ENCODE data around the gene TRABD2A. TPM values are rescaled to one million over a fixed set of nuclear protein-coding genes. Genes with fewer than 3 reads are reported as not detected.

Gene TRABD2A
- total and polyA plus RNA-seq, 2 of the 13 experiments (the other 11 are each of a cell fraction or from before 2014, with no cell fraction given) = 0.15 TPM; not detected in 1

DNA sequence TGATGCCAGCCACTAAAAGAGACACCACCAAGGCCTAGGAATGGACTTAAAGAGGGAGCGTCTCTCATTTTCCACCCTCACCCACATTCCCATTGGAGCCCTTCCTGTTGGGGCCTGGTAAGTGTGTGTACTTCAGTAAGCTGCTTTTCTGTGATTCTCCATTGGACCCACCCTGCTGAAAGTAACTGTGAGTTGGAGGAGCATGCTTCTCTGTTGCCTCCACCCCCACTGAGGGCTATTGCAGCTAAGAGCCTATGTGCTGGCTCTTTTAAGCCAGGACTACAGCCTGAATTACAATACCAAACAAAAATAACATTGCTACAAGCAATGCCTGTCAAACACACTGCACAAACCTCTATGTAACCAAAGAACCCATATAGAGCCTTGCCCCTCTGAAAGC is 81.1 kb downstream of the TRABD2A start:
- no peak overlapping the region for H3K4me2 ChIP-seq (ENCODE audit: low read depth, low read length)
- intact Hi-C loops (cut with micrococcal nuclease; ENCODE audit: unreplicated experiment) (no loop called here), in situ Hi-C loops (cut with HindIII; ENCODE audit: extremely low pct_ligation_motif_present, low pct_unique_long_range_greater_than_20kb) (no loop called here)
- 7% methylated on average over 1 of the region's 1 CpG for WGBS (ENCODE audit: low lambda C conversion rate)
- ATAC-seq = no peak
- H3K9ac ChIP-seq (ENCODE audit: insufficient read depth, low read depth, low read length) = no peak overlapping the region
- no peaks in the 10 kb centered on the region for H3K79me2 ChIP-seq (ENCODE audit: insufficient read depth, low read length)
- no peaks in the 10 kb centered on the region for H3K36me3 ChIP-seq (replicated peaks in 1 of 2; ENCODE audit: control insufficient read depth in 1 of 2, insufficient read depth in 2 of 2, low read length in 2 of 2)
- no peak overlapping the region for H3K4me3 ChIP-seq (replicated peaks in 1 of 3; ENCODE audit: insufficient read depth in 1 of 3, low read depth in 2 of 3, low read length in 3 of 3)
- no peak for TF ChIP-seq SUZ12 (IDR thresholded peaks at IDR 0.05; ENCODE audit: low read depth, low read length)
- TF ChIP-seq ELF1 (CRISPR knock-in tag; IDR thresholded peaks at IDR 0.05) = no peak
- TF ChIP-seq, protein P1, sequence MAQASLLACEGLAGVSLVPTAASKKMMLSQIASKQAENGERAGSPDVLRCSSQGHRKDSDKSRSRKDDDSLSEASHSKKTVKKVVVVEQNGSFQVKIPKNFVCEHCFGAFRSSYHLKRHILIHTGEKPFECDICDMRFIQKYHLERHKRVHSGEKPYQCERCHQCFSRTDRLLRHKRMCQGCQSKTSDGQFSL (CRISPR knock-in tag; IDR thresholded peaks at IDR 0.05) = no peak
- ChIA-PET POLR2A (no interaction called here), CTCF (ENCODE audit: low intra/inter-chr PET ratio, low total read pairs) (no interaction called here)
- H4K20me1 ChIP-seq (ENCODE audit: insufficient read depth, low read length) = no peaks in the 10 kb centered on the region
- no peaks in the 10 kb centered on the region for H3K27me3 ChIP-seq (ENCODE audit: control insufficient read depth in 1 of 2, insufficient read depth in 2 of 2, low read length in 2 of 2)
- no peak for FAIRE-seq
- H2AFZ ChIP-seq (ENCODE audit: low read length) = no peak overlapping the region
- H3K27ac ChIP-seq (ENCODE audit: extremely low read length, insufficient read depth, low read length) = no peak overlapping the region
- DNase-seq (ENCODE audit: low spot score) = no peak
- H3K4me1 ChIP-seq (ENCODE audit: insufficient read depth, low read length) = no peaks in the 10 kb centered on the region
- H3K9me3 ChIP-seq (ENCODE audit: low read length) = no peaks in the 10 kb centered on the region
- BruUV-seq (replicated peaks) = no TSS peak

DNA sequence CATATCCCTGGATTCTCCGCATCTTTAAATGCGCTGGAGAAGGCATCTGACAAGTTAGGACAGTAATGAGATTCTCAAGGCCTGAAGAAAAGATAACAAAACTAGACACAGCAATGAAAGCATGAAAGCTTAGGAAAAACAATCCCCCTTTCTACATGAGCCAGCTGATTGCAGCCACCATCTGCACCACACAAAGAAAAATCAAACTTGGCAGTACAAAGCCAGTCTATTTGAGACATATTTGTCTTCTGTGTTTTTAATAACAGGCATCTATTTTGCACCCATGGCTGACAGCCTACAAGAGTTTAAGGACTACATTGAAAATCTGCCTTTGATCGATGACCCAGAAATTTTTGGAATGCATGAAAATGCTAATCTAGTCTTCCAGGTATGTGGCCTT is 83.6 kb downstream of the TRABD2A start:
- BruUV-seq (replicated peaks) = no TSS peak
- WGBS (ENCODE audit: low lambda C conversion rate) = 51% methylated on average over 3 of the region's 3 CpGs
- in situ Hi-C loops (cut with HindIII; ENCODE audit: extremely low pct_ligation_motif_present, low pct_unique_long_range_greater_than_20kb) = no loop called here

More for the DNA sequence above, 83.6 kb downstream of the TRABD2A start:
- intact Hi-C loops (cut with micrococcal nuclease; ENCODE audit: unreplicated experiment) = no loop called here
- DNase-seq (ENCODE audit: low spot score) (no peak), ATAC-seq (no peak), FAIRE-seq (no peak)
- H3K9me3 ChIP-seq (ENCODE audit: low read length) = no peaks in the 10 kb centered on the region
- no peak overlapping the region for H3K9ac ChIP-seq (ENCODE audit: insufficient read depth, low read depth, low read length)
- no peak overlapping the region for H3K27ac ChIP-seq (ENCODE audit: extremely low read length, insufficient read depth, low read length)
- H3K4me2 ChIP-seq (ENCODE audit: low read depth, low read length) = no peak overlapping the region
- TF ChIP-seq AGO2 (optimal IDR thresholded peaks at IDR 0.05; ENCODE audit: low read depth, low read length) (no peak), KLF6 (CRISPR knock-in tag; IDR thresholded peaks at IDR 0.05) (no peak)
- TF ChIP-seq, protein P2, sequence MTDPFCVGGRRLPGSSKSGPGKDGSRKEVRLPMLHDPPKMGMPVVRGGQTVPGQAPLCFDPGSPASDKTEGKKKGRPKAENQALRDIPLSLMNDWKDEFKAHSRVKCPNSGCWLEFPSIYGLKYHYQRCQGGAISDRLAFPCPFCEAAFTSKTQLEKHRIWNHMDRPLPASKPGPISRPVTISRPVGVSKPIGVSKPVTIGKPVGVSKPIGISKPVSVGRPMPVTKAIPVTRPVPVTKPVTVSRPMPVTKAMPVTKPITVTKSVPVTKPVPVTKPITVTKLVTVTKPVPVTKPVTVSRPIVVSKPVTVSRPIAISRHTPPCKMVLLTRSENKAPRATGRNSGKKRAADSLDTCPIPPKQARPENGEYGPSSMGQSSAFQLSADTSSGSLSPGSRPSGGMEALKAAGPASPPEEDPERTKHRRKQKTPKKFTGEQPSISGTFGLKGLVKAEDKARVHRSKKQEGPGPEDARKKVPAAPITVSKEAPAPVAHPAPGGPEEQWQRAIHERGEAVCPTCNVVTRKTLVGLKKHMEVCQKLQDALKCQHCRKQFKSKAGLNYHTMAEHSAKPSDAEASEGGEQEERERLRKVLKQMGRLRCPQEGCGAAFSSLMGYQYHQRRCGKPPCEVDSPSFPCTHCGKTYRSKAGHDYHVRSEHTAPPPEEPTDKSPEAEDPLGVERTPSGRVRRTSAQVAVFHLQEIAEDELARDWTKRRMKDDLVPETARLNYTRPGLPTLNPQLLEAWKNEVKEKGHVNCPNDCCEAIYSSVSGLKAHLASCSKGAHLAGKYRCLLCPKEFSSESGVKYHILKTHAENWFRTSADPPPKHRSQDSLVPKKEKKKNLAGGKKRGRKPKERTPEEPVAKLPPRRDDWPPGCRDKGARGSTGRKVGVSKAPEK (CRISPR knock-in tag; IDR thresholded peaks at IDR 0.05; ENCODE audit: borderline replicate concordance) = no peak
- no peaks in the 10 kb centered on the region for H3K79me2 ChIP-seq (ENCODE audit: insufficient read depth, low read length)
- no peak overlapping the region for H3K4me3 ChIP-seq (replicated peaks in 1 of 3; ENCODE audit: insufficient read depth in 1 of 3, low read depth in 2 of 3, low read length in 3 of 3)
- H3K4me1 ChIP-seq (ENCODE audit: insufficient read depth, low read length) = no peaks in the 10 kb centered on the region
- H3K27me3 ChIP-seq (ENCODE audit: control insufficient read depth in 1 of 2, insufficient read depth in 2 of 2, low read length in 2 of 2) = no peaks in the 10 kb centered on the region
- ChIA-PET CTCF (ENCODE audit: low intra/inter-chr PET ratio, low total read pairs) (no interaction called here), POLR2A (no interaction called here)
- H4K20me1 ChIP-seq (ENCODE audit: insufficient read depth, low read length) = no peaks in the 10 kb centered on the region; the same call in 1 of the 2 replicates
- no peak overlapping the region for H2AFZ ChIP-seq (ENCODE audit: low read length)
- H3K36me3 ChIP-seq (replicated peaks in 1 of 2; ENCODE audit: control insufficient read depth in 1 of 2, insufficient read depth in 2 of 2, low read length in 2 of 2) = no peaks in the 10 kb centered on the region
